ENCODE measurements around the gene FGFR4. TPM values are rescaled to one million over a fixed set of nuclear protein-coding genes. Genes with fewer than 3 reads are reported as not detected.

Gene FGFR4
- total RNA-seq, 2 donors from 2014 or later = 33.7 to 63.9 TPM

GRCh38 chr5:177091232-177091631, 4.5 kb downstream of the FGFR4 start:
- Histone ChIP-seq H3K4me3 (no peak overlapping the region), H3K36me3 (replicated peaks in 1 of 2; ENCODE audit: insufficient read depth in 1 of 2, low read depth in 2 of 2) (peaks cover 0 to 8% of the 10 kb centered on the region in 2 donors), H3K9me3 (no peaks in the 10 kb centered on the region), H3K27ac (peak overlapping the region in 2 of 4 donors; percentile 9 to 78), H3K4me1 (peaks cover 72% of the 10 kb centered on the region), H3K27me3 (no peaks in the 10 kb centered on the region)
- TF ChIP-seq CTCF (IDR thresholded peaks at IDR 0.05) (no peak), POLR2A (IDR thresholded peaks at IDR 0.05) (no peak)
- intact Hi-C loops (cut with DNase I) = loop anchor here (10.0 kb wide), 1 partner anchor 436 kb away; no protein-coding TSS in a partner anchor
- DNase-seq = no peak
- 66 to 83% methylated on average over 1 to 3 of the region's 3 CpGs for WGBS, 2 donors
- no peak for ATAC-seq

- Histone ChIP-seq H3K27me3 (no peaks in the 10 kb centered on the region), H3K4me1 (peaks cover 70% of the 10 kb centered on the region), H3K27ac (peak overlapping the region in 2 of 4 donors; percentile 20 to 78), H3K36me3 (replicated peaks in 1 of 2; ENCODE audit: insufficient read depth in 1 of 2, low read depth in 2 of 2) (peaks cover 0 to 9% of the 10 kb centered on the region in 2 donors), H3K4me3 (no peak overlapping the region), H3K9me3 (no peaks in the 10 kb centered on the region)
- ATAC-seq (no peak), DNase-seq (no peak)
- TF ChIP-seq POLR2A (IDR thresholded peaks at IDR 0.05) (no peak), CTCF (IDR thresholded peaks at IDR 0.05) (no peak)
- whole genome bisulfite sequencing, 2 donors = 87% methylated on average over 23 of the region's 32 CpGs; no CpG with 5 or more reads in 1 of the 2 donors
- intact Hi-C loops (cut with DNase I) = loop anchor here (10.0 kb wide), 1 partner anchor 438 kb away; no protein-coding TSS in a partner anchor
Measured at GRCh38 chr5:177092178-177093081, 5.7 kb downstream of the FGFR4 start.

- Histone ChIP-seq H3K4me1 (peaks cover 73% of the 10 kb centered on the region), H3K27me3 (no peaks in the 10 kb centered on the region), H3K4me3 (no peak overlapping the region), H3K27ac (peak overlapping the region in 3 of 4 donors; percentile 20 to 78 (median 71)), H3K9me3 (no peaks in the 10 kb centered on the region), H3K36me3 (replicated peaks in 1 of 2; ENCODE audit: insufficient read depth in 1 of 2, low read depth in 2 of 2) (peaks cover 0 to 9% of the 10 kb centered on the region in 2 donors)
- no peak for ATAC-seq
- intact Hi-C loops (cut with DNase I) = loop anchor here (10.0 kb wide), 1 partner anchor 438 kb away; no protein-coding TSS in a partner anchor
- WGBS, 2 donors = 90 to 93% methylated on average over 3 to 37 of the region's 40 CpGs
- no peak for DNase-seq
- no peak for TF ChIP-seq CTCF (IDR thresholded peaks at IDR 0.05)
- TF ChIP-seq POLR2A (IDR thresholded peaks at IDR 0.05) = no peak
Measured at GRCh38 chr5:177093082-177093712, 6.5 kb downstream of the FGFR4 start.

GRCh38 chr5:177093803-177094202, 7.1 kb downstream of the FGFR4 start:
- peaks cover 72% of the 10 kb centered on the region for H3K4me1 ChIP-seq
- H3K4me3 ChIP-seq = no peak overlapping the region
- H3K9me3 ChIP-seq = no peaks in the 10 kb centered on the region
- H3K27ac ChIP-seq = peak overlapping the region in 3 of 4 donors; percentile 65 to 78 (median 71)
- WGBS, 2 donors = 84 to 95% methylated on average over 6 of the region's 6 CpGs
- no peak for DNase-seq
- TF ChIP-seq POLR2A (IDR thresholded peaks at IDR 0.05) (no peak), CTCF (IDR thresholded peaks at IDR 0.05) (no peak)
- intact Hi-C loops (cut with DNase I) = loop anchor here (10.0 kb wide), 1 partner anchor 439 kb away; no protein-coding TSS in a partner anchor
- ATAC-seq = no peak
- H3K36me3 ChIP-seq (replicated peaks in 1 of 2; ENCODE audit: insufficient read depth in 1 of 2, low read depth in 2 of 2) = peaks cover 0 to 9% of the 10 kb centered on the region in 2 donors
- no peaks in the 10 kb centered on the region for H3K27me3 ChIP-seq

All from body of pancreas (tissue), 4 donors.